Breast epithelium (tissue), 3 donors: ENCODE data around the gene IREB2.

Experiments used
- CTCF ChIP-seq, 3 donors: fragments of 450-650 bp; IDR thresholded peaks; one replicate each; pipeline ENCODE4 v1.5.1; 2016 to 2017; ENCODE audit warnings: antibody characterized with exemption in 3 of 3, mild to moderate bottlenecking in 3 of 3, moderate library complexity in 3 of 3
- POLR2A ChIP-seq: fragments of 450-650 bp; IDR thresholded peaks from one replicate; pipeline ENCODE4 v1.6.1; 2016; ENCODE audit warnings: antibody characterized with exemption, mild to moderate bottlenecking, moderate library complexity

GRCh38 chr15:78537266-78537905 lies 99.4 kb downstream of the IREB2 start:
- TF ChIP-seq CTCF (IDR thresholded peaks at IDR 0.05) (no peak), POLR2A (no peak)
